Activated CD8-positive, alpha-beta T cell treated with anti-CD3 and anti-CD28 coated beads for 36 hours (primary cell): ENCODE measurements around the gene EXOC4. TPM values are rescaled to one million over a fixed set of nuclear protein-coding genes. Genes with fewer than 3 reads are reported as not detected.

ENCODE experiments used
- ATAC-seq: fragments of 200-7000 bp; cut with Tn5 transposase; one replicate; pipeline ENCODE4 v1.10.0; 2021; ENCODE audit warnings: mild to moderate bottlenecking, moderate library complexity
- CTCF ChIA-PET: fragments of 350-600 bp; sonication (Branson Sonifier 250); formaldehyde crosslinking; loops from one replicate; lab custom pipeline; 2021; ENCODE audit warnings: antibody characterized with exemption; lab: Charles Lee
- POLR2A ChIA-PET: fragments of 350-600 bp; sonication (Branson Sonifier 250); formaldehyde crosslinking; loops from one replicate; lab custom pipeline; 2021; ENCODE audit warnings: antibody characterized with exemption; lab: Charles Lee
- DNase-seq: peaks from one replicate; pipeline ENCODE4 v3.0.0-alpha.2; 2020
- H3K27ac Mint-ChIP-seq: one replicate; pipeline ENCODE4 v1.8.0; 2021; ENCODE audit warnings: mild to moderate bottlenecking, mixed read lengths
- H3K27me3 Mint-ChIP-seq: one replicate; pipeline ENCODE4 v1.8.0; 2021; ENCODE audit warnings: mixed read lengths
- H3K36me3 Mint-ChIP-seq: one replicate; pipeline ENCODE4 v1.8.0; 2021; ENCODE audit warnings: low read depth, mixed read lengths
- H3K4me1 Mint-ChIP-seq: one replicate; pipeline ENCODE4 v1.8.0; 2021; ENCODE audit warnings: low read depth, mixed read lengths
- H3K4me3 Mint-ChIP-seq: one replicate; pipeline ENCODE4 v1.8.0; 2021; ENCODE audit warnings: mild to moderate bottlenecking, moderate library complexity, mixed read lengths
- H3K9me3 Mint-ChIP-seq: one replicate; pipeline ENCODE4 v1.8.0; 2021; ENCODE audit warnings: mixed read lengths
- intact Hi-C: fragments of 100-400 bp; cut with micrococcal nuclease; formaldehyde crosslinking; loops from one replicate; pipeline ENCODE4 v1.10.0; 2022
- total RNA-seq, 2 experiments: library from RNA; stranded (reverse); gene quantifications; one replicate each; pipeline ENCODE4 v1.2.3, GENCODE V29; 2021
- TF ChIP-seq, protein P1 (sequence below): fragments of 200-600 bp; IDR thresholded peaks from one replicate; pipeline ENCODE4 v1.8.0; 2022; ENCODE audit warnings: antibody characterized with exemption, mild to moderate bottlenecking

Gene EXOC4
- total RNA-seq, 2 experiments from 2014 or later = 54.1 to 61.7 TPM

DNA sequence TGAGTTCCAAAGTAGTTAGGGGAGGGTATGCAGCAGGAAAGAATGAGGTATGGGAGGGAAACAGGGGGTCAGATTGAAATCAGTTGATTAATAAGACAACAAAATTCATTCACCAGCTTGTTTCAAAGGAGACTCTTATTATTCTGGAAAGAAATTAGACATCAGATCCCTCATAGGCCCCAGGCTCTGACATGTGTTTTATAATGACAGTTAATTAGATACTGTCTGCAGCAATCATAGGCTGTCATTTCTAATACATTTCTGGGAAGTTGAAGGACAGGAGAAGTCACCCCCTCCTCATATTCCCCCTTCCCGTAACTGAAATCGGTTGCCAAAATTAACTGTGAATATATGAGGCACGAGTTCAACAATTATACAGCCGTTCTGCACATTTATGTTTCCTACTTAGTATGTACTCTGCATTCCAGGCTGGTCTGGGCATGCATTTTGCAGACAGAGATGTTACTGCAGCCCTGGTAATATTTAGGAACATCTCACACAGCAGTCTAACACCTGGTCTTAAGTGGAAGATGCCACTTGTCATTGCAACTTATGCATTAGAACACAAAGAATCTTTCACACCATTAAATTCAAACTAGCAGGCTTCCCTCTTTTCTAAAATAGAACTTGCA lies 519.0 kb downstream of the EXOC4 start:
- no peak for ATAC-seq

DNA sequence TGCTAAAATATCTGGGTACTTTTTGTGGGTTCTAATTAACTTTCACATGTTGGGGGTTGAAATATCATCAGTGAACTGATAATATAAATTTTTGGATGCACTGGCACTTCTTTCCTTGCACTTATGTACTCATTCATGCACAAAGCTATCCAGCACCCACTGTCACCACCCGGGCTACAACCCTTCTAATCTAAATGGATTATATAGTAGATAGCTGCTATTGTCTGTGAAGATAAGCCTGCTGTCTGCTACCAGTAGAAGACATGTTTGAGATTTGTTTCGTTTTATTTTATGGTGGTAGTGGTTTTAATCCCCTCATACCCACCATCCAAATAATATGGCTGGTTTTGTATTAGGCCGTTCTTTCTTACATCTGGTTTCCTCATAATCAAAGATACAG lies 520.7 kb downstream of the EXOC4 start:
- intact Hi-C loops = no loop called here
- no peak overlapping the region for H3K4me3 Mint-ChIP-seq
- POLR2A ChIA-PET = no interaction called here
- CTCF ChIA-PET = no interaction called here
- TF ChIP-seq, protein P1, sequence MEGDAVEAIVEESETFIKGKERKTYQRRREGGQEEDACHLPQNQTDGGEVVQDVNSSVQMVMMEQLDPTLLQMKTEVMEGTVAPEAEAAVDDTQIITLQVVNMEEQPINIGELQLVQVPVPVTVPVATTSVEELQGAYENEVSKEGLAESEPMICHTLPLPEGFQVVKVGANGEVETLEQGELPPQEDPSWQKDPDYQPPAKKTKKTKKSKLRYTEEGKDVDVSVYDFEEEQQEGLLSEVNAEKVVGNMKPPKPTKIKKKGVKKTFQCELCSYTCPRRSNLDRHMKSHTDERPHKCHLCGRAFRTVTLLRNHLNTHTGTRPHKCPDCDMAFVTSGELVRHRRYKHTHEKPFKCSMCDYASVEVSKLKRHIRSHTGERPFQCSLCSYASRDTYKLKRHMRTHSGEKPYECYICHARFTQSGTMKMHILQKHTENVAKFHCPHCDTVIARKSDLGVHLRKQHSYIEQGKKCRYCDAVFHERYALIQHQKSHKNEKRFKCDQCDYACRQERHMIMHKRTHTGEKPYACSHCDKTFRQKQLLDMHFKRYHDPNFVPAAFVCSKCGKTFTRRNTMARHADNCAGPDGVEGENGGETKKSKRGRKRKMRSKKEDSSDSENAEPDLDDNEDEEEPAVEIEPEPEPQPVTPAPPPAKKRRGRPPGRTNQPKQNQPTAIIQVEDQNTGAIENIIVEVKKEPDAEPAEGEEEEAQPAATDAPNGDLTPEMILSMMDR = no peak
- no peaks in the 10 kb centered on the region for H3K4me1 Mint-ChIP-seq
- H3K27me3 Mint-ChIP-seq = no peaks in the 10 kb centered on the region
- H3K27ac Mint-ChIP-seq = no peak overlapping the region
- no peak for ATAC-seq
- DNase-seq = no peak
- H3K9me3 Mint-ChIP-seq = no peaks in the 10 kb centered on the region
- H3K36me3 Mint-ChIP-seq = peaks cover 5% of the 10 kb centered on the region

More for the DNA sequence above, 519.0 kb downstream of the EXOC4 start:
- ChIA-PET CTCF (no interaction called here), POLR2A (no interaction called here)
- Mint-ChIP-seq H3K36me3 (no peaks in the 10 kb centered on the region), H3K4me1 (no peaks in the 10 kb centered on the region), H3K27ac (no peak overlapping the region), H3K9me3 (no peaks in the 10 kb centered on the region), H3K4me3 (no peak overlapping the region), H3K27me3 (no peaks in the 10 kb centered on the region)
- TF ChIP-seq, protein P1 = no peak
- no peak for DNase-seq
- intact Hi-C loops = no loop called here

DNA sequence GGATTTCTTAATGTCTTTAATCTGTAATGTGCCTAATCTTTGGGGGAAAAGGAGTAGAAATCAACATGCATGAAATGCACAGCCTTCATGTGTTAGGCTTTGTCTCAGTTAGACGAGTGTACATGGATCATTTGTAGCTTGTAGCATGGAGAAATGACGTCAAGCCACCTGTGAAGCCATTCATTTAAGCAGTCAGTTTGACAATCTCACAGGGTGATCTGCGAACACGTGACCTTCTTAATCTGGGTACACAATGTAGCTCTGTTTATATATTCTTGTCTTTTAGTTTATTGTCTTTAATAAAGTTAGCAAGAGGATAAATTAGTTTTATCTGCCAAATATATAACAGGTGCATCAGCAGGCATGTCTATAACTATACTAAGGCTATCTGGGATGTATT lies 522.3 kb downstream of the EXOC4 start:
- CTCF ChIA-PET = no interaction called here
- Mint-ChIP-seq H3K27me3 (no peaks in the 10 kb centered on the region), H3K4me3 (no peak overlapping the region), H3K4me1 (no peaks in the 10 kb centered on the region), H3K36me3 (peaks cover 16% of the 10 kb centered on the region), H3K27ac (no peak overlapping the region), H3K9me3 (peaks cover 5% of the 10 kb centered on the region)
- POLR2A ChIA-PET = no interaction called here
- TF ChIP-seq, protein P1 = no peak
- no peak for ATAC-seq
- DNase-seq = no peak
- intact Hi-C loops = no loop called here

DNA sequence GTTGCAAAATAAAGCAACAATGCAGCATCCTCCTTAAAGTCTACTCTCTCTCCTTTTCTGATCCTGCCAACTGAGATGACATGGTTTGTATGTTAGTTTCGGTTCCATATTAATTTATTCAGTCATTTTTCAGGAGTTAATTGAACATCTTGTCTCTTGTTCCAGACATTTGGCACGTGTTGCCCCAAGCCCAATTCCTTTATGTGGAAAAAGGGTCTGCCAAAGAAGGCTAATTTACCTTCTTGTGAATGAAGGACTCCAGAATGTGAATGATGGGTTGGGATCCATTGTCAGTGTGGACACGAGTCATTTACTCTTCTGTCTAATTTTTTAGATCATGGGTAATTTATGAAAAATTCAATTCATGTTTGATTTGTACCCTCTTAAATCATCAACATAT lies 523.4 kb downstream of the EXOC4 start:
- CTCF ChIA-PET = no interaction called here
- ATAC-seq (no peak), DNase-seq (no peak)
- no peaks in the 10 kb centered on the region for H3K4me1 Mint-ChIP-seq
- POLR2A ChIA-PET = interaction anchor here (0.7 kb wide), 1 partner anchor 9 kb away, joined by 3 read pairs; no protein-coding TSS in a partner anchor
- H3K9me3 Mint-ChIP-seq = peaks cover 5% of the 10 kb centered on the region
- TF ChIP-seq, protein P1 = no peak
- intact Hi-C loops = no loop called here
- no peak overlapping the region for H3K27ac Mint-ChIP-seq
- H3K4me3 Mint-ChIP-seq = no peak overlapping the region
- no peaks in the 10 kb centered on the region for H3K27me3 Mint-ChIP-seq
- H3K36me3 Mint-ChIP-seq = peaks cover 17% of the 10 kb centered on the region

DNA sequence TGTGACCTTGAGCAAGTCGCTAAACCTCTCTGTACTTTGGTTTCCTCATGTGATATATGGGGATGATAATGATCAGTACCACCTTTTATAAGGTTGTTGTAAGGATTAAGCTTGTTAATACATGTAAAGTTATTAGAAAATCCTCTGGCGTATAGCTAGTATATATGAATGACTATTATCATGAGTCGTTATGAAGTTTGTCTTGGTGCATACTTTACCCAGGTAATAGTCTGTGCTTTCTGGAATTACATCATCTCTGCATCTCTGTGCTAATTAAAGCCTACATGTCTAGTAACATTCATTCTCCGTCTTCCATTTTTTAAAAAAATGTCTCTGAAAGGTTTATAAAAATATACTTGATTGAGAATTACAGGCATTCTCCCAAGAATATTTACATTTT lies 524.8 kb downstream of the EXOC4 start:
- ChIA-PET POLR2A (no interaction called here), CTCF (no interaction called here)
- intact Hi-C loops = no loop called here
- Mint-ChIP-seq H3K27me3 (no peaks in the 10 kb centered on the region), H3K9me3 (peaks cover 5% of the 10 kb centered on the region), H3K36me3 (peaks cover 18% of the 10 kb centered on the region), H3K4me3 (no peak overlapping the region), H3K4me1 (no peaks in the 10 kb centered on the region), H3K27ac (no peak overlapping the region)
- no peak for ATAC-seq
- DNase-seq = no peak
- TF ChIP-seq, protein P1 = no peak
